ENCODE results near the gene SLC38A1.

Gene SLC38A1

DNA sequence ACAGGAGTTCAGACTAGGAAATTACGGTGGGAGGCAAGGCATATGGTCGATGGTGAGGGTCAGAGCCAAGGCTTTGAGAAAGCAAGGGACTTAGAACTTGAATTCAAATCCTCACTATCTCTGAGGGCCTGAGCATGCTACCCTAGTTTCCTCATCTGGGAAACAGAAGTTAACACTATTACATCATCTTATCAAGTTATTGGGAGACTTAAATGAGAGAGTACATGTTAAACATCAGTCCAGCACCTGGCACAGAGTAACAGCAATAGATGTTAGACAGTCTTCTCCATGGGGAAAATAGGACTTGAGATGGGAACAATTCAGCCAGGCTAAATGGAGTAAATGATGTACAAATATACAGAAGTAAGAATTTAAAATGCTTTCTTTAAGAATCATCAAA is 38.5 kb downstream of the SLC38A1 start:
- Histone ChIP-seq H3K27ac (ENCODE audit: low read depth, low read length, poor library complexity, severe bottlenecking) (no peak overlapping the region), H3K9me2 (ENCODE audit: low read depth, low read length) (no peaks in the 10 kb centered on the region), H3K36me3 (ENCODE audit: insufficient read depth, low read length) (peaks cover 93% of the 10 kb centered on the region), H4K20me1 (ENCODE audit: insufficient read depth, low read length) (no peaks in the 10 kb centered on the region), H3K4me3 (ENCODE audit: low read depth, low read length, poor library complexity, severe bottlenecking) (no peak overlapping the region), H3K4me2 (ENCODE audit: low read length) (no peak overlapping the region), H2AFZ (ENCODE audit: low read length) (no peak overlapping the region), H3K9me3 (ENCODE audit: low read length) (no peaks in the 10 kb centered on the region), H3K4me1 (ENCODE audit: insufficient read depth, low read length, severe bottlenecking) (peaks cover 32% of the 10 kb centered on the region), H3K79me2 (ENCODE audit: insufficient read depth, low read length) (peaks cover 40% of the 10 kb centered on the region), H3K27me3 (ENCODE audit: insufficient read depth, low read length) (no peaks in the 10 kb centered on the region), H3K9ac (ENCODE audit: low read length) (no peak overlapping the region), H3F3A (ENCODE audit: insufficient read depth, low read length) (no peaks in the 10 kb centered on the region)
- no peak for TF ChIP-seq EZH2 (IDR thresholded peaks at IDR 0.05; ENCODE audit: borderline replicate concordance, low read length)
- TF ChIP-seq, protein P1, sequence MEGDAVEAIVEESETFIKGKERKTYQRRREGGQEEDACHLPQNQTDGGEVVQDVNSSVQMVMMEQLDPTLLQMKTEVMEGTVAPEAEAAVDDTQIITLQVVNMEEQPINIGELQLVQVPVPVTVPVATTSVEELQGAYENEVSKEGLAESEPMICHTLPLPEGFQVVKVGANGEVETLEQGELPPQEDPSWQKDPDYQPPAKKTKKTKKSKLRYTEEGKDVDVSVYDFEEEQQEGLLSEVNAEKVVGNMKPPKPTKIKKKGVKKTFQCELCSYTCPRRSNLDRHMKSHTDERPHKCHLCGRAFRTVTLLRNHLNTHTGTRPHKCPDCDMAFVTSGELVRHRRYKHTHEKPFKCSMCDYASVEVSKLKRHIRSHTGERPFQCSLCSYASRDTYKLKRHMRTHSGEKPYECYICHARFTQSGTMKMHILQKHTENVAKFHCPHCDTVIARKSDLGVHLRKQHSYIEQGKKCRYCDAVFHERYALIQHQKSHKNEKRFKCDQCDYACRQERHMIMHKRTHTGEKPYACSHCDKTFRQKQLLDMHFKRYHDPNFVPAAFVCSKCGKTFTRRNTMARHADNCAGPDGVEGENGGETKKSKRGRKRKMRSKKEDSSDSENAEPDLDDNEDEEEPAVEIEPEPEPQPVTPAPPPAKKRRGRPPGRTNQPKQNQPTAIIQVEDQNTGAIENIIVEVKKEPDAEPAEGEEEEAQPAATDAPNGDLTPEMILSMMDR (IDR thresholded peaks at IDR 0.05; ENCODE audit: low read length), result no peak

DNA sequence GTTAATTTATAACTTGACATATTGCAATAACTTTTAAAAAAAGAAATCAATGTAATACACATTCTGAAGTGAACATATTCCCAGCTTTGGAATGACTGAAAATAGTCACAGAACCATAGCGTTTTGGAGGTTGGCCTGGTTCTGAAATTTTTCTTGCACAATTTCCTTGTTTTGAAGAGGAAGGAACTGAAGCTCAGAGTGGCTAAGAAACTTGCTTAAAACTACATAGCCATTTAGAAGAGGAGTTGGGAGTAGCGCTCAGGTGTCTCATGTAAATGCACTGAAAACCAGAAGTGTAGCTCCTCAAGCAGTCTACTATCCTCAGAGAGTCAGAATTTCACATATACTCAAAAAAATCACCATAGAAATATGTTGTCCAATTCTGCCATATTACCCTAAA is 41.2 kb downstream of the SLC38A1 start:
- Histone ChIP-seq H3K27me3 (ENCODE audit: insufficient read depth, low read length) (no peaks in the 10 kb centered on the region), H3F3A (ENCODE audit: insufficient read depth, low read length) (0 out of 2 replicates have a peak, but pooled peaks cover 2% of the 10 kb centered on the region), H3K79me2 (ENCODE audit: insufficient read depth, low read length) (peaks cover 23% of the 10 kb centered on the region; the same call in 1 of the 2 replicates), H2AFZ (ENCODE audit: low read length) (no peak overlapping the region), H3K4me2 (ENCODE audit: low read length) (no peak overlapping the region), H3K4me1 (ENCODE audit: insufficient read depth, low read length, severe bottlenecking) (peaks cover 54% of the 10 kb centered on the region), H3K27ac (ENCODE audit: low read depth, low read length, poor library complexity, severe bottlenecking) (peak overlapping the region; percentile 41), H3K4me3 (ENCODE audit: low read depth, low read length, poor library complexity, severe bottlenecking) (no peak overlapping the region), H3K36me3 (ENCODE audit: insufficient read depth, low read length) (peaks cover 96% of the 10 kb centered on the region), H4K20me1 (ENCODE audit: insufficient read depth, low read length) (no peaks in the 10 kb centered on the region), H3K9me2 (ENCODE audit: low read depth, low read length) (no peaks in the 10 kb centered on the region), H3K9ac (ENCODE audit: low read length) (no peak overlapping the region), H3K9me3 (ENCODE audit: low read length) (no peaks in the 10 kb centered on the region)
- TF ChIP-seq, protein P1 (IDR thresholded peaks at IDR 0.05; ENCODE audit: low read length), result no peak
- no peak for TF ChIP-seq EZH2 (IDR thresholded peaks at IDR 0.05; ENCODE audit: borderline replicate concordance, low read length)

DNA sequence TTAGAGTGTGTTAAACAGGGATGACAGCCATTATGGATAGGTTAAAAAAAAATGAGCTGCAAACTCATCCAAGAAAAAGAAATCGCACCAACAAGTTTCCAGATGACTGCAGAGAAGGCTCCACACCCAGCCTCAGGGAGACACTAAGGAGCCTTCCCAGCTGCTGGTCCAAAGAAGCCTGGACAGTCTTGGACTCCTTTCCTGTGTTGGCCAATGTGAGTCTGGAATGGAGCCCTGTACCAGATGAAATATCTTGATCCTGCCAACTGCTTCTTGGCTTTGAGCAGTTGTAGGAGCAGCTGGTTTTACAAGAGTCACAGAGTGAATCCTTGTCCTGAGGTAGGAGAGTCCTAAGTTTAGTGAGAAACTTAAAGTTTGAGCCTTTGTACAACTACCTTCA is 44.5 kb downstream of the SLC38A1 start:
- TF ChIP-seq EZH2 (IDR thresholded peaks at IDR 0.05; ENCODE audit: borderline replicate concordance, low read length), result no peak
- TF ChIP-seq, protein P1 (IDR thresholded peaks at IDR 0.05; ENCODE audit: low read length), result no peak
- Histone ChIP-seq H3K9me2 (ENCODE audit: low read depth, low read length) (no peaks in the 10 kb centered on the region), H3K4me3 (ENCODE audit: low read depth, low read length, poor library complexity, severe bottlenecking) (no peak overlapping the region), H3K4me1 (ENCODE audit: insufficient read depth, low read length, severe bottlenecking) (peaks cover 83% of the 10 kb centered on the region), H3K9ac (ENCODE audit: low read length) (no peak overlapping the region), H3K9me3 (ENCODE audit: low read length) (no peaks in the 10 kb centered on the region), H3K79me2 (ENCODE audit: insufficient read depth, low read length) (peaks cover 8% of the 10 kb centered on the region; the same call in 1 of the 2 replicates), H3K36me3 (ENCODE audit: insufficient read depth, low read length) (peaks cover 96% of the 10 kb centered on the region), H2AFZ (ENCODE audit: low read length) (no peak overlapping the region), H4K20me1 (ENCODE audit: insufficient read depth, low read length) (no peaks in the 10 kb centered on the region), H3K27ac (ENCODE audit: low read depth, low read length, poor library complexity, severe bottlenecking) (peak overlapping the region; percentile 15), H3K4me2 (ENCODE audit: low read length) (no peak overlapping the region), H3F3A (ENCODE audit: insufficient read depth, low read length) (peaks cover 6% of the 10 kb centered on the region; the same call in 1 of the 2 replicates), H3K27me3 (ENCODE audit: insufficient read depth, low read length) (no peaks in the 10 kb centered on the region)
